ENCODE results near the gene SORBS2. TPM values are rescaled to one million over a fixed set of nuclear protein-coding genes. Genes with fewer than 3 reads are reported as not detected.

Gene SORBS2
- total RNA-seq, 4 donors from 2014 or later: 17.4 to 40.8 (median 21.9) TPM

- H3K4me3 ChIP-seq: no peak overlapping the region
- no peak overlapping the region for H3K27ac ChIP-seq
- TF ChIP-seq EP300 (IDR thresholded peaks at IDR 0.05) (no peak), POLR2AphosphoS5 (IDR thresholded peaks at IDR 0.05) (no peak), POLR2A (IDR thresholded peaks at IDR 0.05) (no peak)
- TF ChIP-seq, protein P1, sequence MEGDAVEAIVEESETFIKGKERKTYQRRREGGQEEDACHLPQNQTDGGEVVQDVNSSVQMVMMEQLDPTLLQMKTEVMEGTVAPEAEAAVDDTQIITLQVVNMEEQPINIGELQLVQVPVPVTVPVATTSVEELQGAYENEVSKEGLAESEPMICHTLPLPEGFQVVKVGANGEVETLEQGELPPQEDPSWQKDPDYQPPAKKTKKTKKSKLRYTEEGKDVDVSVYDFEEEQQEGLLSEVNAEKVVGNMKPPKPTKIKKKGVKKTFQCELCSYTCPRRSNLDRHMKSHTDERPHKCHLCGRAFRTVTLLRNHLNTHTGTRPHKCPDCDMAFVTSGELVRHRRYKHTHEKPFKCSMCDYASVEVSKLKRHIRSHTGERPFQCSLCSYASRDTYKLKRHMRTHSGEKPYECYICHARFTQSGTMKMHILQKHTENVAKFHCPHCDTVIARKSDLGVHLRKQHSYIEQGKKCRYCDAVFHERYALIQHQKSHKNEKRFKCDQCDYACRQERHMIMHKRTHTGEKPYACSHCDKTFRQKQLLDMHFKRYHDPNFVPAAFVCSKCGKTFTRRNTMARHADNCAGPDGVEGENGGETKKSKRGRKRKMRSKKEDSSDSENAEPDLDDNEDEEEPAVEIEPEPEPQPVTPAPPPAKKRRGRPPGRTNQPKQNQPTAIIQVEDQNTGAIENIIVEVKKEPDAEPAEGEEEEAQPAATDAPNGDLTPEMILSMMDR (IDR thresholded peaks at IDR 0.05): no peak
- peaks cover 11% of the 10 kb centered on the region for H3K4me1 ChIP-seq
- DNase-seq (ENCODE audit: low spot score in 2 of 2): no peak
- H3K9me3 ChIP-seq: no peaks in the 10 kb centered on the region
- peaks cover 16% of the 10 kb centered on the region for H3K27me3 ChIP-seq
- no peaks in the 10 kb centered on the region for H3K36me3 ChIP-seq
- WGBS: 73% methylated on average over 9 of the region's 9 CpGs
Observed at GRCh38 chr4:185637163-185637875, 174.7 kb downstream of the SORBS2 start.

DNA sequence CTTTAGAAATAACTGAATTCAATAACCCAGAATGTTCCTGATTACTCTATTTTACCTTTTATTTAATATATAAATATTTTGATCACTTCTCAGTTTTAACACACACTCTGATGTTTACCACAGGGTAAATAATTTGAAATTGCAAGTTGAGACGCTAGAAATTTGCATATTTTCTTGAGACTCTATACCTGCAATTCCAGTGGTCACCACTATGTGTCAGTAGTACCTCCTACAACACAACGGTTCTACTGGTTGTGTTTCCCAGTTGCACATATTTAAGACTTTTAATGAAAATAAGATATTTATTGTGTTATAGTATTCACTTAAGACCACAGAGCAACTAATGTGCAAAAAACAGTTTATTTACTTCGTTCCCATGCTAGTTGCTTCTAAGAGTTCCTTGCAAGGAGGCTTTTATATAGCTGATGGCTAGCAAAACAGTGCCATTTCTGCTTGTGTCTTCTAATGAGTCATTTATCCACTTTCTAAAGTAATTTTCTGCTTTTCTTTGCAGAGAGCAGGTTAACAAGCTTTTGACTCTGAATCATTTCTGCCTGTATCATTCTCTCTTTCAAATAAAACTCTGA lies 177.8 kb downstream of the SORBS2 start:
- Histone ChIP-seq H3K36me3 (no peaks in the 10 kb centered on the region), H3K4me1 (peaks cover 5% of the 10 kb centered on the region), H3K4me3 (no peak overlapping the region), H3K9me3 (no peaks in the 10 kb centered on the region), H3K27me3 (peaks cover 8% of the 10 kb centered on the region), H3K27ac (no peak overlapping the region)
- no peak for TF ChIP-seq EP300 (IDR thresholded peaks at IDR 0.05)
- TF ChIP-seq POLR2A (IDR thresholded peaks at IDR 0.05): no peak
- TF ChIP-seq POLR2AphosphoS5 (IDR thresholded peaks at IDR 0.05): no peak
- TF ChIP-seq, protein P1 (IDR thresholded peaks at IDR 0.05): no peak
- 55% methylated on average over 3 of the region's 3 CpGs for WGBS
- no peak for DNase-seq (ENCODE audit: low spot score in 2 of 2)

- no peaks in the 10 kb centered on the region for H3K9me3 ChIP-seq
- 92% methylated on average over 9 of the region's 9 CpGs for WGBS
Observed at GRCh38 chr4:185626798-185627197, 185.2 kb downstream of the SORBS2 start.

DNA sequence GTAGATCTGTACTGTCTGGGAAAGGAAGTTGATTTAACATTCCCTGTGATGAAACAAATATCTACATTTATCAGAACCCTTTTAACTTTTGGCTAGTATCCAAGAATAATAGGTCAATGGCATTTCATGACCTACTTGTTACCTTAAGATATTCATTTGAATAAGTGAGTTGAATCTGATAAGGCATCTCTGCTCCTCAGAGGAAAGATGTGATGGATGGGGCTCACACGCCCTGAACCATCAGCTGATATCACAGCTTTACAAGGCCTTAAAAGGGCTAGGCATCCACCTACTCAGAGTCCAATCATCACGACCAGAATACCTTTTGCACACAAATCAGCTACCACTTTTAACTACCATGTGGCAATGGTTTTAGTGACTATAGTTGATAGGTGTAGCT lies 186.5 kb downstream of the SORBS2 start:
- no peak for TF ChIP-seq POLR2AphosphoS5 (IDR thresholded peaks at IDR 0.05)
- no peak for TF ChIP-seq EP300 (IDR thresholded peaks at IDR 0.05)
- TF ChIP-seq, protein P1 (IDR thresholded peaks at IDR 0.05): no peak
- no peak for TF ChIP-seq POLR2A (IDR thresholded peaks at IDR 0.05)
- no peaks in the 10 kb centered on the region for H3K36me3 ChIP-seq

More at GRCh38 chr4:185626798-185627197, 185.2 kb downstream of the SORBS2 start:
- Histone ChIP-seq H3K27ac (no peak overlapping the region), H3K27me3 (no peaks in the 10 kb centered on the region), H3K36me3 (no peaks in the 10 kb centered on the region), H3K4me1 (no peaks in the 10 kb centered on the region), H3K4me3 (no peak overlapping the region)
- no peak for DNase-seq (ENCODE audit: low spot score in 2 of 2)
- TF ChIP-seq POLR2AphosphoS5 (IDR thresholded peaks at IDR 0.05) (no peak), POLR2A (IDR thresholded peaks at IDR 0.05) (no peak), EP300 (IDR thresholded peaks at IDR 0.05) (no peak)
- TF ChIP-seq, protein P1 (IDR thresholded peaks at IDR 0.05): no peak

GRCh38 chr4:185624259-185624589 lies 187.8 kb downstream of the SORBS2 start:
- H3K4me3 ChIP-seq: no peak overlapping the region
- 88% methylated on average over 10 of the region's 10 CpGs for WGBS
- no peaks in the 10 kb centered on the region for H3K9me3 ChIP-seq
- H3K27ac ChIP-seq: no peak overlapping the region
- TF ChIP-seq EP300 (IDR thresholded peaks at IDR 0.05) (no peak), POLR2A (IDR thresholded peaks at IDR 0.05) (no peak), POLR2AphosphoS5 (IDR thresholded peaks at IDR 0.05) (no peak)
- TF ChIP-seq, protein P1 (IDR thresholded peaks at IDR 0.05): no peak
- DNase-seq (ENCODE audit: low spot score in 2 of 2): no peak
- H3K36me3 ChIP-seq: peaks cover under 1% of the 10 kb centered on the region
- H3K27me3 ChIP-seq: no peaks in the 10 kb centered on the region
- no peaks in the 10 kb centered on the region for H3K4me1 ChIP-seq

More for the DNA sequence above, 186.5 kb downstream of the SORBS2 start:
- no peaks in the 10 kb centered on the region for H3K4me1 ChIP-seq
- 54% methylated on average over 2 of the region's 2 CpGs for WGBS
- no peak overlapping the region for H3K4me3 ChIP-seq
- no peak overlapping the region for H3K27ac ChIP-seq
- H3K27me3 ChIP-seq: no peaks in the 10 kb centered on the region
- DNase-seq (ENCODE audit: low spot score in 2 of 2): no peak
- no peaks in the 10 kb centered on the region for H3K9me3 ChIP-seq

All from suprapubic skin (tissue), 4 donors.